Ishikawa (cell line): ENCODE measurements around the gene ATP8A2.

ENCODE experiments used
- CEBPB ChIP-seq: IDR thresholded peaks from 2 replicates; pipeline ENCODE4 v1.6.1; 2012
- CREB1 ChIP-seq: IDR thresholded peaks from 2 replicates; pipeline ENCODE4 v1.6.1; 2012; ENCODE audit warnings: low read depth
- EGR1 ChIP-seq: IDR thresholded peaks from 2 replicates; pipeline ENCODE4 v1.6.1; 2012
- EP300 ChIP-seq: IDR thresholded peaks from 2 replicates; pipeline ENCODE4 v1.6.1; 2012; ENCODE audit warnings: borderline replicate concordance
- FOXM1 ChIP-seq: IDR thresholded peaks from 2 replicates; pipeline ENCODE4 v1.6.1; 2012; ENCODE audit warnings: low read depth, borderline replicate concordance
- NFIC ChIP-seq: IDR thresholded peaks from 2 replicates; pipeline ENCODE4 v1.6.1; 2012
- RAD21 ChIP-seq: IDR thresholded peaks from 2 replicates; pipeline ENCODE4 v1.6.1; 2012; ENCODE audit warnings: low read depth
- TAF1 ChIP-seq: IDR thresholded peaks from 2 replicates; pipeline ENCODE4 v1.6.1; 2012; ENCODE audit warnings: low read depth, mild to moderate bottlenecking
- TCF12 ChIP-seq: IDR thresholded peaks from 2 replicates; pipeline ENCODE4 v1.6.1; 2012; ENCODE audit warnings: low read depth
- TEAD4 ChIP-seq: IDR thresholded peaks from 2 replicates; pipeline ENCODE4 v1.6.1; 2012
- YY1 ChIP-seq: IDR thresholded peaks from 2 replicates; pipeline ENCODE4 v1.6.1; 2012; ENCODE audit warnings: low read depth
- ZBTB7A ChIP-seq: IDR thresholded peaks from 2 replicates; pipeline ENCODE4 v1.6.1; 2012; ENCODE audit warnings: low read depth
- TF ChIP-seq, protein P1 (sequence below): IDR thresholded peaks from 2 replicates; pipeline ENCODE4 v1.6.1; 2012; ENCODE audit warnings: low read depth, mild to moderate bottlenecking
- TF ChIP-seq, protein P2 (sequence below): IDR thresholded peaks from 2 replicates; pipeline ENCODE4 v1.6.1; 2012
- TF ChIP-seq, protein P3 (sequence below): IDR thresholded peaks from 2 replicates; pipeline ENCODE4 v1.6.1; 2012

Gene ATP8A2

DNA sequence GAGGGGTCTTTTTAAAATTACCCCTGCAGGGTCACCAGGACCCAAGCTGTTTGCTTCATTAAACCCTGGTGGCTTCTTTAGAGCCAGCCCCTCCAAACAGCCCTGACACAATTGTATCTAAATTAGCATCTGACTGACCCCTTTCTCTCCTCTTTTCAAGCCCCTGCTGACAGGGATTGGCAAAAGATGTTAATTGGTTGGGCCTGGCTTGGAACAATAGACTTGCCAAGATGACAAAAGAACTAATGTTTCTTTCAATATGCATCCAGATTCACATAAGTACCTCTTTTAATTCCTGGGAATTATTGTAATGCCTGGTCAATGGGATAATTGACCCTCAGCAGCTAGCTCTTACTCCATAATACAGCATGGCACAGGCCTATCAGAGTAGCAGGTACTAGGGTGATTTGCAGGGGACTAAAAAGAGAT lies 539.2 kb downstream of the ATP8A2 start:
- TF ChIP-seq EP300 (no peak), CEBPB (no peak), ZBTB7A (no peak), NFIC (no peak), EGR1 (no peak), TEAD4 (no peak), TCF12 (no peak), RAD21 (no peak)
- TF ChIP-seq, protein P1, sequence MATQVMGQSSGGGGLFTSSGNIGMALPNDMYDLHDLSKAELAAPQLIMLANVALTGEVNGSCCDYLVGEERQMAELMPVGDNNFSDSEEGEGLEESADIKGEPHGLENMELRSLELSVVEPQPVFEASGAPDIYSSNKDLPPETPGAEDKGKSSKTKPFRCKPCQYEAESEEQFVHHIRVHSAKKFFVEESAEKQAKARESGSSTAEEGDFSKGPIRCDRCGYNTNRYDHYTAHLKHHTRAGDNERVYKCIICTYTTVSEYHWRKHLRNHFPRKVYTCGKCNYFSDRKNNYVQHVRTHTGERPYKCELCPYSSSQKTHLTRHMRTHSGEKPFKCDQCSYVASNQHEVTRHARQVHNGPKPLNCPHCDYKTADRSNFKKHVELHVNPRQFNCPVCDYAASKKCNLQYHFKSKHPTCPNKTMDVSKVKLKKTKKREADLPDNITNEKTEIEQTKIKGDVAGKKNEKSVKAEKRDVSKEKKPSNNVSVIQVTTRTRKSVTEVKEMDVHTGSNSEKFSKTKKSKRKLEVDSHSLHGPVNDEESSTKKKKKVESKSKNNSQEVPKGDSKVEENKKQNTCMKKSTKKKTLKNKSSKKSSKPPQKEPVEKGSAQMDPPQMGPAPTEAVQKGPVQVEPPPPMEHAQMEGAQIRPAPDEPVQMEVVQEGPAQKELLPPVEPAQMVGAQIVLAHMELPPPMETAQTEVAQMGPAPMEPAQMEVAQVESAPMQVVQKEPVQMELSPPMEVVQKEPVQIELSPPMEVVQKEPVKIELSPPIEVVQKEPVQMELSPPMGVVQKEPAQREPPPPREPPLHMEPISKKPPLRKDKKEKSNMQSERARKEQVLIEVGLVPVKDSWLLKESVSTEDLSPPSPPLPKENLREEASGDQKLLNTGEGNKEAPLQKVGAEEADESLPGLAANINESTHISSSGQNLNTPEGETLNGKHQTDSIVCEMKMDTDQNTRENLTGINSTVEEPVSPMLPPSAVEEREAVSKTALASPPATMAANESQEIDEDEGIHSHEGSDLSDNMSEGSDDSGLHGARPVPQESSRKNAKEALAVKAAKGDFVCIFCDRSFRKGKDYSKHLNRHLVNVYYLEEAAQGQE, result no peak
- TF ChIP-seq, protein P2, sequence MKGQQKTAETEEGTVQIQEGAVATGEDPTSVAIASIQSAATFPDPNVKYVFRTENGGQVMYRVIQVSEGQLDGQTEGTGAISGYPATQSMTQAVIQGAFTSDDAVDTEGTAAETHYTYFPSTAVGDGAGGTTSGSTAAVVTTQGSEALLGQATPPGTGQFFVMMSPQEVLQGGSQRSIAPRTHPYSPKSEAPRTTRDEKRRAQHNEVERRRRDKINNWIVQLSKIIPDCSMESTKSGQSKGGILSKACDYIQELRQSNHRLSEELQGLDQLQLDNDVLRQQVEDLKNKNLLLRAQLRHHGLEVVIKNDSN, result no peak
- TF ChIP-seq, protein P3, sequence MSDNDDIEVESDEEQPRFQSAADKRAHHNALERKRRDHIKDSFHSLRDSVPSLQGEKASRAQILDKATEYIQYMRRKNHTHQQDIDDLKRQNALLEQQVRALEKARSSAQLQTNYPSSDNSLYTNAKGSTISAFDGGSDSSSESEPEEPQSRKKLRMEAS, result no peak

DNA sequence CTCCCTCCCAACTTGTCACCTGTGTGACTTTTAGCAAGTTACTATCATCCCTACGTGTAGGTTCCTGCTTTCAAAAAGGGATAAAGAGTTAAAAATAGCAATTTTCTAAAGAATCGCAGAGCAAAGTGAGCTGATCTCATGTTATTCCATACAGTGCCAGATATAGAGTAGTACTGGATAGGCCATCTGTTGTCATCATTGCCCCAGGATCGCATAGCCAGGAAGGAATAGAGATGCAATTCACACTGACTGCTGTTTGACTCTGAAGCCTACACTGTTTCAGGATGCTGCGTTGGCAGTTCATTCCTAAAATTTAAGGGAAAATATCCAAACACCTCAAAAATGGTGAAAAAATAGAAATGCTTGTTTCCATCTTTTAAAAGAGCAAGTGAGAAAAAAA lies 541.2 kb downstream of the ATP8A2 start:
- TF ChIP-seq, protein P1, result no peak
- TF ChIP-seq, protein P3, result no peak

DNA sequence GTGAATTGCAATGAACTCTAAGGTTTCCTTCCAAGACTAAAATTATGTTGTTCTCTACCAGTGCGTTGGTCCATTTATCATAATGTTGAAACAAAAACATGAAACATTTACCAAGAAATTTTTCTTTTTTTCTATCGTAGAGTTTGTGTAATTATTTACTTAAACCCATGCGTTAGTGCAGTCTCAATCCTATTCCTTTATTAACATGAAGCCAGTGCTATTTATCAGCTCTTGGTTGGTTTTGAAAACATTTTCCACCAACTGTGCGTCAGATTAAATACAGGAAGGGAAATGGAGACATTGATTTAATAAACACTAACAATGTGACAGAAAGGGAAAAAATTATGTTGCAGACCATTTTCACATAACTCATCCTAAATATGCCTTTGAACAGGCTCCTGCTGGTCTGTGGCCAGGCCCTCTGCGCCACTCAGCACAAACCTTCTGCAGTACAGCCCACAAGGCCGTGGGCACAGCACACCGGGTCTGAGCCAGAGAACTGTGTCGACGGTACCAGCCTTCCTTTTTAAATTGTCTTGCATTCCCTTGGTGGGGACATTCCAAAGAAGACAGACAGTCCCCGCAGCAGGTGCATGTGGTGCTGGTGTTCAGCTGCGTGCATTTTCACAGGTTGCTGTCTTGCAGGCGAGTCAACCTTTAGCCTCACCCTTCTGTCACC lies 544.2 kb downstream of the ATP8A2 start:
- TF ChIP-seq YY1 (no peak), EGR1 (no peak), CEBPB (no peak), NFIC (no peak), TCF12 (no peak), RAD21 (no peak), FOXM1 (no peak), EP300 (no peak), TEAD4 (no peak), CREB1 (no peak), ZBTB7A (no peak), TAF1 (no peak)
- TF ChIP-seq, protein P3, result no peak
- TF ChIP-seq, protein P2, result no peak
- TF ChIP-seq, protein P1, result no peak

DNA sequence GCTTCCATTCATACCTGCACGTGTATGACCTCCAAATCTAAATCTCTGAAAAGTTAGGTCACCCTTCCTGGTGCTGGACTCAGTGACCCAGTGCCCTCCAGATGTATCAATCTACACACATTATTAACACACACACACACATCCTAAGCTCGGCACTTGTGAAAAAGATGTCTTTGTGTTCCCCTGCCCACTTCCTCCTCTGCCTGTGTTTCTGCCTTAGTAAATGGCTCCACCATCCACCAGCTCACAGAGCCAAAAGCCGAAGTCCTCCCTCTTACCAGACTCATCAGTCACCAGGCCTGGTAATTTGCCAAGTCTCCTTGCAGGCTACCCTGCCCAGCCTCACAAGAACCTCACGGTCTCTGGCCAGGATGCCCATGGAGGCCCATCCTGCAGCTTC lies 548.5 kb downstream of the ATP8A2 start:
- TF ChIP-seq, protein P1, result no peak
- TF ChIP-seq TCF12 (no peak), TEAD4 (no peak), RAD21 (no peak), EP300 (no peak), CREB1 (no peak), YY1 (no peak), FOXM1 (no peak), EGR1 (no peak), TAF1 (no peak), CEBPB (no peak), ZBTB7A (no peak), NFIC (no peak)
- TF ChIP-seq, protein P3, result no peak
- TF ChIP-seq, protein P2, result no peak
